ENCODE measurements around the gene TCIRG1.

DNA sequence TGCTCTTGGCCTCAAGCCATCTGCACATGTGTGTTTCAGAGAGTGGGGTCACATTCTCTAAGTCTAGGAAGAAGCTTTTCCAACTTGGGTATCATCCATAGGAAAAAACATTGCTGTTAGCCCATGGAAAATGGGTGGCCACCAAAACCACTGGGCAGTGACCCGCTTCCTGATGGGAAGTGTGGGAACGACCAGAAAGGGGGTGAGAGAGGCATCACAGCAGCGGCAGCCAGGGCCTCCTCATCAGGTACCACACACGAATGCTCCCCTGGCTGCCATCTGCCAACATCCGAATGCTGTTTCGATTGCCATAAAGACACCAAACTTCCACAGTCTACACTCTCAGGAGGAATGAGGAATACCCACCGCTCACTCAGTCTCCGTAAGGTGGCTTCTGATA lies 42.0 kb downstream of the TCIRG1 start:
- TF ChIP-seq, protein P1, sequence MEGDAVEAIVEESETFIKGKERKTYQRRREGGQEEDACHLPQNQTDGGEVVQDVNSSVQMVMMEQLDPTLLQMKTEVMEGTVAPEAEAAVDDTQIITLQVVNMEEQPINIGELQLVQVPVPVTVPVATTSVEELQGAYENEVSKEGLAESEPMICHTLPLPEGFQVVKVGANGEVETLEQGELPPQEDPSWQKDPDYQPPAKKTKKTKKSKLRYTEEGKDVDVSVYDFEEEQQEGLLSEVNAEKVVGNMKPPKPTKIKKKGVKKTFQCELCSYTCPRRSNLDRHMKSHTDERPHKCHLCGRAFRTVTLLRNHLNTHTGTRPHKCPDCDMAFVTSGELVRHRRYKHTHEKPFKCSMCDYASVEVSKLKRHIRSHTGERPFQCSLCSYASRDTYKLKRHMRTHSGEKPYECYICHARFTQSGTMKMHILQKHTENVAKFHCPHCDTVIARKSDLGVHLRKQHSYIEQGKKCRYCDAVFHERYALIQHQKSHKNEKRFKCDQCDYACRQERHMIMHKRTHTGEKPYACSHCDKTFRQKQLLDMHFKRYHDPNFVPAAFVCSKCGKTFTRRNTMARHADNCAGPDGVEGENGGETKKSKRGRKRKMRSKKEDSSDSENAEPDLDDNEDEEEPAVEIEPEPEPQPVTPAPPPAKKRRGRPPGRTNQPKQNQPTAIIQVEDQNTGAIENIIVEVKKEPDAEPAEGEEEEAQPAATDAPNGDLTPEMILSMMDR (conservative IDR thresholded peaks at IDR 0.05; ENCODE audit: low read length) = no peak
- TF ChIP-seq EZH2phosphoT487 (IDR thresholded peaks at IDR 0.05; ENCODE audit: borderline replicate concordance) = no peak
